Effector memory CD4-positive, alpha-beta T cell (primary cell): ENCODE measurements around the gene RB1.

Source experiments
- DNase-seq, 3 donors: peaks; one replicate each; pipeline ENCODE4 v3.0.0-alpha.2; 2020
- H3K27ac ChIP-seq: 2 replicates; pipeline ENCODE4 v1.7.0; 2013; ENCODE audit warnings: mild to moderate bottlenecking, low read length, moderate library complexity; ENCODE audit not compliant: insufficient read depth, poor library complexity, severe bottlenecking
- H3K27me3 ChIP-seq: replicated peaks from 2 replicates; pipeline ENCODE4 v1.7.0; 2013; ENCODE audit warnings: mild to moderate bottlenecking, low read length; ENCODE audit not compliant: insufficient read depth, control insufficient read depth, poor library complexity, severe bottlenecking
- H3K36me3 ChIP-seq: 2 replicates; pipeline ENCODE4 v1.7.0; 2013; ENCODE audit warnings: mild to moderate bottlenecking, low read length, moderate library complexity; ENCODE audit not compliant: control insufficient read depth, insufficient read depth
- H3K4me1 ChIP-seq: 2 replicates; pipeline ENCODE4 v1.7.0; 2013; ENCODE audit warnings: low read length, mild to moderate bottlenecking; ENCODE audit not compliant: control insufficient read depth, insufficient read depth, poor library complexity, severe bottlenecking
- H3K4me3 ChIP-seq: 2 replicates; pipeline ENCODE4 v1.7.0; 2013; ENCODE audit warnings: low read length, low read depth, mild to moderate bottlenecking; ENCODE audit not compliant: insufficient read depth, poor library complexity, severe bottlenecking
- H3K9me3 ChIP-seq: 2 replicates; pipeline ENCODE4 v1.7.0; 2013; ENCODE audit warnings: mild to moderate bottlenecking, low read length, moderate library complexity; ENCODE audit not compliant: control insufficient read depth

The RB1 gene

GRCh38 chr13:48317511-48318376 lies 14.2 kb downstream of the RB1 start:
- Histone ChIP-seq H3K27ac (no peak overlapping the region), H3K27me3 (no peaks in the 10 kb centered on the region), H3K9me3 (peaks cover 3% of the 10 kb centered on the region), H3K36me3 (peaks cover 5% of the 10 kb centered on the region), H3K4me3 (no peak overlapping the region), H3K4me1 (peaks cover 3% of the 10 kb centered on the region)
- no peak for DNase-seq

DNA sequence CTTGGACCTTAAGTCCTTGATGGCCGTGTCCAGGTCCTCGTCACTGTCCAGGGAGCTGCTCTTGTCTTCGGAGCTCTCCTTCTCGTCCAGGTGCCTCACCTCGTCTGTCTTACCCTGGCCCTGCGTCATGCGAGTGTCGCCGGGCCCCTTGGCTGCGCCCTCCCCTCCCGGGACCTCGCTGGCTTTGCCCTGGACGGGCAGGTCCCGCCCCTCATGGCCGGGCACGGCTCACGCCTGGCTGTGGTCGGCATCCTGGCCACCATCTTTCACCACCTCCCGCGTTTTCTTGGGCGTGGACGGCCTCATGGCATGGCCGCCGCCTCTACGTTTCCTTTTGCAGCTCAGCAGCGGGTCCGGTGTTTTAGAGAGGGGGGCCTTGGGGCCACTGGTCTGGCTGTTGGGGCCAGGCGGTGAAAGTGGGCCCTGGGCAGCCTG lies 14.8 kb downstream of the RB1 start:
- Histone ChIP-seq H3K27me3 (no peaks in the 10 kb centered on the region), H3K9me3 (peaks cover 3% of the 10 kb centered on the region), H3K4me1 (peaks cover 3% of the 10 kb centered on the region), H3K36me3 (peaks cover 5% of the 10 kb centered on the region), H3K27ac (no peak overlapping the region), H3K4me3 (peak overlapping the region; percentile 51)
- DNase-seq: no peak

DNA sequence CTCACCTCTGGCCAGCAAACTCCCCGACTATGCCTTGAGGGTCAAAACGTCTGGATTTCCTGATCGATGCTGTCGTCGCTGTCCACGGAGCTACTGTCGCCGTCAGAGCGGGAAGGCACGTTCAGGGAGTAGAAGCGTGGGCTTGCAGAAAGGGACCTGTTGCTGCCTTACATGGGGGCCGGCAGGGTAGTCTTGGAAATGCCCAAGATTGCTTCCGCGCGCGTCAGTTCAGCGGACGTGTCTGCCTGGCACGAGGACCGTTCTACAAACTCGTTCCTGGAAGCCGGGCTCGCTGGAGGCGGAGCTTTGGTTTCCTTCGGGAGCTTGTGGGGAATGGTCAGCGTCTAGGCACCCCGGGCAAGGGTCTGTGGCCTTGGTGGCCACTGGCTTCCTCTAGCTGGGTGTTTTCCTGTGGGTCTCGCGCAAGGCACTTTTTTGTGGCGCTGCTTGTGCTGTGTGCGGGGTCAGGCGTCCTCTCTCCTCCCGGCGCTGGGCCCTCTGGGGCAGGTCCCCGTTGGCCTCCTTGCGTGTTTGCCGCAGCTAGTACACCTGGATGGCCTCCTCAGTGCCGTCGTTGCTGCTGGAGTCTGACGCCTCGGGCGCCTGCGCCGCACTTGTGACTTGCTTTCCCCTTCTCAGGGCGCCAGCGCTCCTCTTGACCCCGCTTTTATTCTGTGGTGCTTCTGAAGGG lies 15.4 kb downstream of the RB1 start:
- H3K36me3 ChIP-seq: peaks cover 5% of the 10 kb centered on the region
- H3K4me3 ChIP-seq: peak overlapping the region; percentile 51

GRCh38 chr13:48319531-48320398 lies 16.2 kb downstream of the RB1 start:
- H3K27me3 ChIP-seq: no peaks in the 10 kb centered on the region
- H3K27ac ChIP-seq: no peak overlapping the region
- peaks cover 5% of the 10 kb centered on the region for H3K36me3 ChIP-seq
- H3K4me1 ChIP-seq: peaks cover 3% of the 10 kb centered on the region
- no peak for DNase-seq
- H3K4me3 ChIP-seq: peak overlapping the region; percentile 51
- H3K9me3 ChIP-seq: peaks cover 3% of the 10 kb centered on the region

More for the DNA sequence above, 15.4 kb downstream of the RB1 start:
- peaks cover 3% of the 10 kb centered on the region for H3K9me3 ChIP-seq
- H3K4me1 ChIP-seq: peaks cover 3% of the 10 kb centered on the region
- no peak for DNase-seq
- no peaks in the 10 kb centered on the region for H3K27me3 ChIP-seq
- H3K27ac ChIP-seq: no peak overlapping the region

DNA sequence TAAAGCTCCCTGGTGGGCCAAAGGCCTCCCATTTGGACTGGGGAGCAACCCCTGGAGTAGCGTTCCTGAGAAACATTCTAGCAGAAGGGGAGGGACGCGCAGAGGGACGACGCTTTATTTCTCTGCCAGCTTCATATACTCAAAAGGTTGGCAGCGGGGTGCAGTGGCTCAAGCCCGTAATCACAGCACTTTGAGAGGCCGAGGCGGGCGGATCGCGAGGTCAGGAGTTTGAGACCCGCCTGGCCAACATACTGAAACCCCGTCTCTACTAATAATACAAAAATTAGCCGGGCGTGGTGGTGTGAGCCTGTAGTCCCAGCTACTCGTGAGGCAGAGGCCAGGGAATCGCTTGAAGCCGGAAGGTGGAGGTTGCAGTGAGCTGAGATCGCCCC lies 16.8 kb downstream of the RB1 start:
- Histone ChIP-seq H3K27me3 (no peaks in the 10 kb centered on the region), H3K36me3 (peaks cover 5% of the 10 kb centered on the region), H3K9me3 (peaks cover 3% of the 10 kb centered on the region), H3K4me1 (peaks cover 3% of the 10 kb centered on the region), H3K4me3 (peak overlapping the region; percentile 51), H3K27ac (no peak overlapping the region)
- no peak for DNase-seq

DNA sequence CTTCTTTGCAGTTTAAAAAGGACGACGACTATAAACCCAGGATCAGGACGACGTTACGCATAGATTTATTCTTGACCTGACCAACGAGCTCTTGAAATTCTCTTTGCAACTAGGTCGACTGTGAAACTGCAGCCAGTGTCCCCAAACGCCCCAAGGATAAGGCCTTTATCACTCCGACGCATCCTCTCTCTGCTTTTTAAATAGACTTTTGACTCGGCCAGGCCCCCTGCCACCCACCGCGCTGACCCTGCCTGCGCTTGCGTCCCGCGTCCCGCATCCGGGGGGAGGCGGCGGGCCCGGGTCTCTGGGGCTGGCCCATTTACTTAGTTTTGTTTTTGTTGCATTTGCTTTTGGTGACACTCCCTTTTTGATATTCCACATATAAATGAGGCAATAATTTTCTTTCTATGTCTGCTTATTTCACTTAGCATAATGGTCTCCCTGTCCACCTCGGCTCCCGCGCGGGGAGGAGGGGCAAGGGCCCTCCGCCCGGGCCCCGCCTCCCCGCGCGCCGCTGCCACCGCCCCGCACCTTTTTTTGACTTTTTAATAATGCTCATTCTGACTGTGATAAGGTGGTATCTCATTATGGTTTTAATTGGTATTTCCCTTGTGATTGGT lies 17.4 kb downstream of the RB1 start:
- no peak for DNase-seq
- Histone ChIP-seq H3K27ac (no peak overlapping the region), H3K36me3 (peaks cover 5% of the 10 kb centered on the region), H3K27me3 (no peaks in the 10 kb centered on the region), H3K4me3 (peak overlapping the region; percentile 51), H3K4me1 (peaks cover 3% of the 10 kb centered on the region), H3K9me3 (peaks cover 3% of the 10 kb centered on the region)

DNA sequence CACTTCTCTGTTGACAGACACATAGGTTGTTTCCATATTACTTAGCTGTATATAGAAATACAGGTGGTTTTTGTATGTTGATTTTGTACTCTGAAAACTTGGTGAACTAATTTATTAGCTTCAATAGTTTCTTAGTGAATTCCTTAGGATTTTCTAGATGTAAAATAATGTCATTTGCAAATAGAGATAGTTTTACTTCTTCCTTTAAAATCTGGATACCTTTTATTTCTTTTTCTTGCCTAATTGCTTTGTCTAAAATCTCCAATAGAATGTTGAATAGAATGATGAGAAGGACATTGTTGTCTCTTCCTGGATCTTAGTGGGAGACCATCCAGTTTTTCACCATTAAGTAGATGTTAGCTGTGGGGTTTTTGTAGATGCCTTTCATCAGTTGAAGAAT lies 18.7 kb downstream of the RB1 start:
- DNase-seq: no peak
- peaks cover 5% of the 10 kb centered on the region for H3K36me3 ChIP-seq
- no peak overlapping the region for H3K4me3 ChIP-seq
- peaks cover 3% of the 10 kb centered on the region for H3K4me1 ChIP-seq
- H3K9me3 ChIP-seq: peaks cover 3% of the 10 kb centered on the region
- H3K27ac ChIP-seq: no peak overlapping the region
- H3K27me3 ChIP-seq: no peaks in the 10 kb centered on the region

DNA sequence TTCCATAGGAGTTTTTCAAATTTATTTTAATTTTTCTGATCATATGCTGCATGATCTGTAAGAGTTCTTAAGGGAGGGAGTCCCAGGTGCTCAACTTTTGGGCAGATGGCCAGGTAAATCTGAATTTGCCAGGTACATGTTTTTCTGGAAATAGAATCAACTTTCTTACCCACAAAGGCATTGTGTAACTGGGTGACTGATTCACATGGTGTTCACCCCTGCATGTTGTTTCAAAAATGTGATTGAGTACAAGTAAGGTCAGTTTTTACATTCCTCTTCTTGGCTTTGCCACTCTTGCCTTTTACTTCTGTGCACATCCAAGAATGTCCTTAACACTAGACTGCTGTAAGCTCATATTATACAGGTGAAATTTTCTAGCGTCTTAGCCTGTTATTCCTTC lies 30.4 kb downstream of the RB1 start:
- H3K27ac ChIP-seq: no peak overlapping the region

GRCh38 chr13:48334534-48335127 lies 31.1 kb downstream of the RB1 start:
- no peak overlapping the region for H3K27ac ChIP-seq
- DNase-seq: no peak

More for the DNA sequence above, 30.4 kb downstream of the RB1 start:
- no peak for DNase-seq
- Histone ChIP-seq H3K4me1 (no peaks in the 10 kb centered on the region), H3K27me3 (no peaks in the 10 kb centered on the region), H3K36me3 (no peaks in the 10 kb centered on the region), H3K9me3 (no peaks in the 10 kb centered on the region), H3K4me3 (no peak overlapping the region)

More at GRCh38 chr13:48334534-48335127, 31.1 kb downstream of the RB1 start:
- no peaks in the 10 kb centered on the region for H3K27me3 ChIP-seq
- no peaks in the 10 kb centered on the region for H3K36me3 ChIP-seq
- no peak overlapping the region for H3K4me3 ChIP-seq
- no peaks in the 10 kb centered on the region for H3K9me3 ChIP-seq
- no peaks in the 10 kb centered on the region for H3K4me1 ChIP-seq
